Upper lobe of left lung (tissue), 4 donors: ENCODE data around the gene LDAF1.

Experiments used
- POLR2AphosphoS5 ChIP-seq, 2 donors: sonication (generic); formaldehyde crosslinking; IDR thresholded peaks; one replicate each; pipeline ENCODE4 v1.5.1; 2017; ENCODE audit warnings: antibody characterized with exemption in 2 of 2
- TF ChIP-seq, protein P1 (sequence below), 6 experiments: fragments of 450-650 bp in 4 of 6; fragments of 200-600 bp in 2 of 6; sonication (generic) in 2 of 6; IDR thresholded peaks; one replicate each; pipeline ENCODE4 v1.5.1; 2016 to 2019; ENCODE audit warnings: antibody characterized with exemption in 6 of 6

DNA sequence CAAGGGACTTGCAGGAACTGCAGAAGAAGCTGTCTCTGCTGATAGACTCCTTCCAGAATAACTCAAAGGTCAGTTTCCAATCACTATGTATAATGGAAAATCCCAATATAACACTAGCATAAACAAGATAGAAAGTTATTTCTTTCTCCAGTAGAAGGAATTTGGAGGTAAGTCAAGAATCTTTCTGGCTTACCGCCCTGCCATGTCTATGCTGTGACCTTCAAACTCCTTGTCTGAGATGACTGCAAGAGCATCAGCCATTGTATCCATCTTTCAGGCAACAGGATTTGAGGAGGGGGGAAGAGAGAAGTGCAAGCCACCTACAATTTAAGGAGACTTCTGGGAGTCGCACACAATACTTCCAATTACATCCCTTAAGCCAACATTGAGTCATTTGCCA lies 2.7 kb downstream of the LDAF1 start:
- TF ChIP-seq, protein P1, sequence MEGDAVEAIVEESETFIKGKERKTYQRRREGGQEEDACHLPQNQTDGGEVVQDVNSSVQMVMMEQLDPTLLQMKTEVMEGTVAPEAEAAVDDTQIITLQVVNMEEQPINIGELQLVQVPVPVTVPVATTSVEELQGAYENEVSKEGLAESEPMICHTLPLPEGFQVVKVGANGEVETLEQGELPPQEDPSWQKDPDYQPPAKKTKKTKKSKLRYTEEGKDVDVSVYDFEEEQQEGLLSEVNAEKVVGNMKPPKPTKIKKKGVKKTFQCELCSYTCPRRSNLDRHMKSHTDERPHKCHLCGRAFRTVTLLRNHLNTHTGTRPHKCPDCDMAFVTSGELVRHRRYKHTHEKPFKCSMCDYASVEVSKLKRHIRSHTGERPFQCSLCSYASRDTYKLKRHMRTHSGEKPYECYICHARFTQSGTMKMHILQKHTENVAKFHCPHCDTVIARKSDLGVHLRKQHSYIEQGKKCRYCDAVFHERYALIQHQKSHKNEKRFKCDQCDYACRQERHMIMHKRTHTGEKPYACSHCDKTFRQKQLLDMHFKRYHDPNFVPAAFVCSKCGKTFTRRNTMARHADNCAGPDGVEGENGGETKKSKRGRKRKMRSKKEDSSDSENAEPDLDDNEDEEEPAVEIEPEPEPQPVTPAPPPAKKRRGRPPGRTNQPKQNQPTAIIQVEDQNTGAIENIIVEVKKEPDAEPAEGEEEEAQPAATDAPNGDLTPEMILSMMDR (IDR thresholded peaks at IDR 0.05) = no peak
- no peak for TF ChIP-seq POLR2AphosphoS5 (IDR thresholded peaks at IDR 0.05)
